Measurements from ENCODE around the gene F8.
"Not testable (repeated sequence)": the region's sequence is repeated elsewhere in the genome, so short reads cannot be mapped to it uniquely, and the experiment has no call there.

The F8 gene

DNA sequence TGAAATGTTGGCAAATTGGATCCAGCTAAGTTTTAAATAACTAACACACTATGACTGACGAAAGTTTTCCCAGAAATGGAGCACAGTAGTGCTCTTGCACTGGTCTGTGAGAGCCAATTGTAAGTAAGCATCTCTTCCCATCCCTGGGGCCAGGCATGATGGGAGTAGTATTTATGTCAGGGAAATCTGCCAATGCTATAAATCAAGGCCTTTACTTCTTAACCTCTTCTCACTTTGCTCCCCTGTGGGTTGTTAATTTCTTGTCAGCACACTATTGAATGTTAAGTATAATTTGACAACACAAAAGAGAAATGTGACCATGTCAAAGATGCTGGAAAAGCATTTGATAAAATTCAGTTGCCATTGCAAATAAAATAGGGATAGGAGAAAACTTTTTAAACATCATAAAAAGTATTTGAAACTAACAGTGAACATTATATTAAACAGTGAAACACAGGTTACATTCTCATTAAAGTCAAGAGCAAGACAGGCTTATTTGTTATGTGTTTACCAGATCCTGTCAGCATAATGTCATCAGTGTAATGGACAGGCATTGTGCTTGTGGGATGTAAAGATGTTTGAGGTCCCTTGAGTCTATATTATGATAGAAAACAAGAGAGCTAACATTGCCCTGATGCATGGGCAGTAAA lies 131.4 kb downstream of the F8 start:
- TF ChIP-seq, protein P1, sequence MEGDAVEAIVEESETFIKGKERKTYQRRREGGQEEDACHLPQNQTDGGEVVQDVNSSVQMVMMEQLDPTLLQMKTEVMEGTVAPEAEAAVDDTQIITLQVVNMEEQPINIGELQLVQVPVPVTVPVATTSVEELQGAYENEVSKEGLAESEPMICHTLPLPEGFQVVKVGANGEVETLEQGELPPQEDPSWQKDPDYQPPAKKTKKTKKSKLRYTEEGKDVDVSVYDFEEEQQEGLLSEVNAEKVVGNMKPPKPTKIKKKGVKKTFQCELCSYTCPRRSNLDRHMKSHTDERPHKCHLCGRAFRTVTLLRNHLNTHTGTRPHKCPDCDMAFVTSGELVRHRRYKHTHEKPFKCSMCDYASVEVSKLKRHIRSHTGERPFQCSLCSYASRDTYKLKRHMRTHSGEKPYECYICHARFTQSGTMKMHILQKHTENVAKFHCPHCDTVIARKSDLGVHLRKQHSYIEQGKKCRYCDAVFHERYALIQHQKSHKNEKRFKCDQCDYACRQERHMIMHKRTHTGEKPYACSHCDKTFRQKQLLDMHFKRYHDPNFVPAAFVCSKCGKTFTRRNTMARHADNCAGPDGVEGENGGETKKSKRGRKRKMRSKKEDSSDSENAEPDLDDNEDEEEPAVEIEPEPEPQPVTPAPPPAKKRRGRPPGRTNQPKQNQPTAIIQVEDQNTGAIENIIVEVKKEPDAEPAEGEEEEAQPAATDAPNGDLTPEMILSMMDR (conservative IDR thresholded peaks at IDR 0.05; ENCODE audit: low read length), result no peak
- no peak for TF ChIP-seq EZH2phosphoT487 (IDR thresholded peaks at IDR 0.05; ENCODE audit: borderline replicate concordance)
- Histone ChIP-seq H3K4me2 (ENCODE audit: low read depth, low read length, poor library complexity, severe bottlenecking) (peak overlapping the region; percentile 37), H3K4me1 (ENCODE audit: insufficient read depth, low read length, poor library complexity, severe bottlenecking) (no peaks in the 10 kb centered on the region), H3K9ac (ENCODE audit: low read depth, low read length, poor library complexity, severe bottlenecking) (no peak overlapping the region), H2AFZ (ENCODE audit: low read length) (no peak overlapping the region), H3K79me2 (ENCODE audit: insufficient read depth, low read length) (no peaks in the 10 kb centered on the region), H3K36me3 (ENCODE audit: insufficient read depth, low read length) (no peaks in the 10 kb centered on the region), H3K4me3 (ENCODE audit: low read length, poor library complexity, severe bottlenecking) (no peak overlapping the region), H4K20me1 (ENCODE audit: insufficient read depth, low read length, poor library complexity, severe bottlenecking) (no peaks in the 10 kb centered on the region), H3K27me3 (ENCODE audit: insufficient read depth, low read length, poor library complexity, severe bottlenecking) (no peaks in the 10 kb centered on the region), H3K9me3 (ENCODE audit: insufficient read depth, low read depth, low read length) (no peaks in the 10 kb centered on the region), H3K9me2 (replicated peaks; ENCODE audit: low read depth, low read length) (no peaks in the 10 kb centered on the region), H3F3A (ENCODE audit: low read depth) (no peaks in the 10 kb centered on the region)

DNA sequence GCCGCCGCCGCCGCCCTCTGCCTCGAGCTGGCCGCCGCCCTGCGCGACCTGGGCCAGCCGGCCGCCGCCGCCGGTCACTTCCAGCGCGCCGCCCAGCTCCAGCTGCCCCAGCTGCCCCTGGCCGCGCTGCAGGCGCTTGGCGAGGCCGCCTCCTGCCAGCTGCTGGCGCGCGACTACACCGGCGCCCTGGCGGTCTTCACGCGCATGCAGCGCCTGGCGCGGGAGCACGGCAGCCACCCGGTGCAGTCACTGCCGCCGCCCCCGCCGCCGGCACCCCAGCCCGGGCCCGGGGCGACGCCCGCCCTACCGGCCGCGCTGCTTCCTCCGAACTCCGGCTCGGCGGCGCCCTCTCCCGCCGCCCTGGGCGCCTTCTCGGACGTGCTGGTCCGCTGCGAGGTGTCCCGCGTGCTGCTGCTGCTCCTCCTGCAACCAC lies 135.7 kb downstream of the F8 start:
- not testable (repeated sequence) for H3K4me3 ChIP-seq (ENCODE audit: low read length, poor library complexity, severe bottlenecking); H3K4me2 ChIP-seq (ENCODE audit: low read depth, low read length, poor library complexity, severe bottlenecking); H3K9me3 ChIP-seq (ENCODE audit: insufficient read depth, low read depth, low read length); H3K79me2 ChIP-seq (ENCODE audit: insufficient read depth, low read length); H3F3A ChIP-seq (ENCODE audit: low read depth); H4K20me1 ChIP-seq (ENCODE audit: insufficient read depth, low read length, poor library complexity, severe bottlenecking); H3K4me1 ChIP-seq (ENCODE audit: insufficient read depth, low read length, poor library complexity, severe bottlenecking); H2AFZ ChIP-seq (ENCODE audit: low read length); H3K9me2 ChIP-seq (replicated peaks; ENCODE audit: low read depth, low read length); H3K36me3 ChIP-seq (ENCODE audit: insufficient read depth, low read length); H3K9ac ChIP-seq (ENCODE audit: low read depth, low read length, poor library complexity, severe bottlenecking); H3K27me3 ChIP-seq (ENCODE audit: insufficient read depth, low read length, poor library complexity, severe bottlenecking)

DNA sequence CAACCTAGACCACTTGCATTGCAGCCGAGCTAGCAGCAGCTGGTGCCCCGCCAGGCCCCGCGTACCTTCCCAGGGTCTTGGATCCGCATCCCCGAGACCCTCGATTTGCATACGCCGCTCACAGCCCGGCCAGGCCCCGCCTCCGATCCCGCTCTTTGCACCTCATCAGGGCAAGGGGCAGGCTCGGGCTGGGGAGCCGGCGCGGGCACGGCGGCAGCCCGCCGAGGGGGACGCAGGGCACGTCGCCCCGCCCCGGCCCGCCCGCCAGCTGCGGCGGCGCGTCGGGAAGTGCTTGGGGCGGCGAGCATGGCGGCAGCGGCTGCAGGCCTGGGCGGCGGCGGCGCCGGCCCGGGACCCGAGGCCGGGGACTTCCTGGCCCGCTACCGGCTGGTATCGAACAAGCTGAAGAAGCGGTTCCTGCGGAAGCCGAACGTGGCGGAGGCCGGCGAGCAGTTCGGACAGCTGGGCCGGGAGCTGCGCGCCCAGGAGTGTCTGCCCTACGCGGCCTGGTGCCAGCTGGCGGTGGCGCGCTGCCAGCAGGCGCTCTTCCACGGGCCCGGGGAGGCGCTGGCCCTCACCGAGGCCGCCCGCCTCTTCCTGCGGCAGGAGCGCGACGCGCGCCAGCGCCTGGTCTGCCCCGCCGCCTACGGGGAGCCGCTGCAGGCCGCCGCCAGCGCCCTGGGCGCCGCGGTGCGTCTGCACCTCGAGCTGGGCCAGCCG lies 136.3 kb downstream of the F8 start, which contains the start of gene F8A1:
Gene F8A1, plus strand, starts transcription at position 287 of the 720 bp plus-strand sequence. Its CDS starts 20 bp downstream, at position 307.
- not testable (repeated sequence) for H3K79me2 ChIP-seq (ENCODE audit: insufficient read depth, low read length); H3K36me3 ChIP-seq (ENCODE audit: insufficient read depth, low read length); H3K27me3 ChIP-seq (ENCODE audit: insufficient read depth, low read length, poor library complexity, severe bottlenecking); H2AFZ ChIP-seq (ENCODE audit: low read length); H3K4me1 ChIP-seq (ENCODE audit: insufficient read depth, low read length, poor library complexity, severe bottlenecking); H4K20me1 ChIP-seq (ENCODE audit: insufficient read depth, low read length, poor library complexity, severe bottlenecking); H3F3A ChIP-seq (ENCODE audit: low read depth); H3K9me2 ChIP-seq (replicated peaks; ENCODE audit: low read depth, low read length); H3K9ac ChIP-seq (ENCODE audit: low read depth, low read length, poor library complexity, severe bottlenecking); H3K9me3 ChIP-seq (ENCODE audit: insufficient read depth, low read depth, low read length)
- Histone ChIP-seq H3K4me3 (ENCODE audit: low read length, poor library complexity, severe bottlenecking) (peak within 1 kb of the TSS; percentile 69), H3K4me2 (ENCODE audit: low read depth, low read length, poor library complexity, severe bottlenecking) (peak within 1 kb of the TSS; percentile 50)

DNA sequence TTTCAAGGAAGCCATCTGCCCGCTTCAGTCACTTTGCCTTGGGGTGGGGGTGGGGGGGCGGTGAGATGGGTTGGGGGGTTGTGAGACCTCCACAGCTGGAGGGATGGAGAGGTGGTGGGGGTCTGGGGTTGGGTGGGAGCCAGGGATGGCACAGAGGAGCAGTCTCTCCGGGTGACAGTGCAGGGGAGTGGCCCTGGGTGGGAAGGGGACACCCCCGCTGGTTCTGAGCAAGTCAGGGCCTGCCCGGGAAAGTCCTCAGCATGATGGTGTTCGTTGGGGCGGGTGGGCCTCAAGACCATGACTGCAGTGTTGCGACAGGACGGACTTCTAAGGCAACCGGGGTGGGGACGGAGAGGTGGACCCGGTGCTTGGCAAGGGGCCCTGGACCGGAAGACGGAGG lies 137.0 kb downstream of the F8 start:
- H3K9ac ChIP-seq (ENCODE audit: low read depth, low read length, poor library complexity, severe bottlenecking); H3K4me3 ChIP-seq (ENCODE audit: low read length, poor library complexity, severe bottlenecking); H3K9me3 ChIP-seq (ENCODE audit: insufficient read depth, low read depth, low read length); H3K79me2 ChIP-seq (ENCODE audit: insufficient read depth, low read length); H3K9me2 ChIP-seq (replicated peaks; ENCODE audit: low read depth, low read length); H4K20me1 ChIP-seq (ENCODE audit: insufficient read depth, low read length, poor library complexity, severe bottlenecking); H3K4me1 ChIP-seq (ENCODE audit: insufficient read depth, low read length, poor library complexity, severe bottlenecking); H3K4me2 ChIP-seq (ENCODE audit: low read depth, low read length, poor library complexity, severe bottlenecking); H3K27me3 ChIP-seq (ENCODE audit: insufficient read depth, low read length, poor library complexity, severe bottlenecking); H2AFZ ChIP-seq (ENCODE audit: low read length); H3K36me3 ChIP-seq (ENCODE audit: insufficient read depth, low read length); H3F3A ChIP-seq (ENCODE audit: low read depth): not testable (repeated sequence)

DNA sequence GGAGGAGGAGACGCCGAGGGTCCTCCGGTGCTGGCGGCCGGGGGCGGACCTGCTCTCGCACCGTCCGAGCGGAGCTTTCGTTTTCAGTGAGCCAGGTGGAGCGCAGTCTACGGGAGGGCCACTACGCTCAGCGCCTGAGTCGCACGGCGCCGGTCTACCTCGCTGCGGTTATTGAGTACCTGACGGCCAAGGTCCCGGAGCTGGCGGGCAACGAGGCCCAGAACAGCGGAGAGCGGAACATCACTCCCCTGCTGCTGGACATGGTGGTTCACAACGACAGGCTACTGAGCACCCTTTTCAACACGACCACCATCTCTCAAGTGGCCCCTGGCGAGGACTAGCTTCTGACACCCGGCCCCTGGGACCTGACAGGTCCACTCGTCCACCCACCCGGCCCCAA lies 137.5 kb downstream of the F8 start:
- not testable (repeated sequence) for H3F3A ChIP-seq (ENCODE audit: low read depth); H4K20me1 ChIP-seq (ENCODE audit: insufficient read depth, low read length, poor library complexity, severe bottlenecking); H3K9ac ChIP-seq (ENCODE audit: low read depth, low read length, poor library complexity, severe bottlenecking); H3K36me3 ChIP-seq (ENCODE audit: insufficient read depth, low read length); H3K27me3 ChIP-seq (ENCODE audit: insufficient read depth, low read length, poor library complexity, severe bottlenecking); H3K4me2 ChIP-seq (ENCODE audit: low read depth, low read length, poor library complexity, severe bottlenecking); H2AFZ ChIP-seq (ENCODE audit: low read length); H3K79me2 ChIP-seq (ENCODE audit: insufficient read depth, low read length); H3K4me3 ChIP-seq (ENCODE audit: low read length, poor library complexity, severe bottlenecking); H3K4me1 ChIP-seq (ENCODE audit: insufficient read depth, low read length, poor library complexity, severe bottlenecking); H3K9me3 ChIP-seq (ENCODE audit: insufficient read depth, low read depth, low read length); H3K9me2 ChIP-seq (replicated peaks; ENCODE audit: low read depth, low read length)

DNA sequence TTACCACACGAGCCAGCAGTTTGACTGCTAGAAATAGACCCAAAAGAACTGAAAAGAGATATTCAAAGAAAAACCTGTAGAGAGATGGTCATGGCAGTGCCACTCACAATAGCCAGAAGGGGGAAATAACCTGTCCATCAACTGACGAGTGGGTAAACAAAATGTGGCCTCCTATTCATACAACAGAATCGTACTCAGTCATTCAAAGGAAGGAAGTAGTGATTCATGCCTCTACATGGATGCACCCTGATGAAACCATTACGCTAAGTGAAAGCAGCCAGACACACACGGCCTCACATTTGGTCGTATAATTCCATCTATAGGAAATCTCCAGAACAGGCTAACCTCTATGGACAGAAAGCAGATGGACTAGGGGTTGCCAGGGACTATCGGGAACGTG lies 138.5 kb downstream of the F8 start:
- H3F3A ChIP-seq (ENCODE audit: low read depth); H3K79me2 ChIP-seq (ENCODE audit: insufficient read depth, low read length); H3K4me1 ChIP-seq (ENCODE audit: insufficient read depth, low read length, poor library complexity, severe bottlenecking); H4K20me1 ChIP-seq (ENCODE audit: insufficient read depth, low read length, poor library complexity, severe bottlenecking); H2AFZ ChIP-seq (ENCODE audit: low read length); H3K27me3 ChIP-seq (ENCODE audit: insufficient read depth, low read length, poor library complexity, severe bottlenecking); H3K9me3 ChIP-seq (ENCODE audit: insufficient read depth, low read depth, low read length); H3K9me2 ChIP-seq (replicated peaks; ENCODE audit: low read depth, low read length); H3K36me3 ChIP-seq (ENCODE audit: insufficient read depth, low read length); H3K4me3 ChIP-seq (ENCODE audit: low read length, poor library complexity, severe bottlenecking); H3K4me2 ChIP-seq (ENCODE audit: low read depth, low read length, poor library complexity, severe bottlenecking); H3K9ac ChIP-seq (ENCODE audit: low read depth, low read length, poor library complexity, severe bottlenecking): not testable (repeated sequence)
